HepG2 (cell line): ENCODE results near the gene ATP4A. TPM values are rescaled to one million over a fixed set of nuclear protein-coding genes. Genes with fewer than 3 reads are reported as not detected.

Experiments
- ATAC-seq: fragments of 200-7000 bp; cut with Tn5 transposase; 3 replicates; pipeline ENCODE4 v1.9.1; 2020; ENCODE audit warnings: mild to moderate bottlenecking, moderate library complexity
- BruUV-seq: library from RNA; stranded (reverse); fragments of 400-500 nt; replicated peaks from 2 replicates; lab custom pipeline; 2021; lab: Mats Ljungman, UMichigan
- CTCF ChIA-PET: fragments of 300-600 bp; formaldehyde crosslinking; extraction: SDS; loops from one replicate; lab custom pipeline; 2021; ENCODE audit warnings: low total read pairs, inconsistent platforms, low intra/inter-chr PET ratio; lab: Yijun Ruan, JAX
- POLR2A ChIA-PET: fragments of 350-600 bp; sonication (Branson Sonifier 250); formaldehyde crosslinking; loops from one replicate; lab custom pipeline; 2020; ENCODE audit warnings: antibody characterized with exemption, inconsistent platforms; lab: Yijun Ruan, JAX
- DNase-seq: peaks from one replicate; pipeline ENCODE4 v3.0.0-alpha.2; 2015; ENCODE audit warnings: low spot score
- FAIRE-seq: peaks from 3 replicates; lab custom pipeline; 2011; peaks lifted over from hg19 to GRCh38; lab: Jason Lieb, UNC
- H2AFZ ChIP-seq: one replicate; pipeline ENCODE4 v1.6.1; 2011; ENCODE audit warnings: low read length, inconsistent platforms
- H3K27ac ChIP-seq: fragments of 300-600 bp; 3 replicates; pipeline ENCODE4 v1.8.0; 2011; ENCODE audit warnings: mixed run types, mild to moderate bottlenecking, mixed read lengths, low read length, inconsistent platforms; ENCODE audit not compliant: insufficient read depth; ENCODE audit errors: extremely low read length
- H3K27me3 ChIP-seq, 2 experiments: fragments of 200-600 bp in 1 of 2; 2 replicates in 1 of 2; 3 replicates in 1 of 2; pipeline versions ENCODE4 v1.6.0 to v1.8.0; 2011; ENCODE audit warnings: low read length in 2 of 2, mild to moderate bottlenecking in 2 of 2, moderate library complexity in 2 of 2, inconsistent platforms in 1 of 2; ENCODE audit not compliant: insufficient read depth in 2 of 2, control insufficient read depth in 1 of 2
- H3K36me3 ChIP-seq, 2 experiments: fragments of 200-600 bp in 1 of 2; replicated peaks in 1 of 2; 2 replicates in 1 of 2; 3 replicates in 1 of 2; pipeline versions ENCODE4 v1.5.1 to v1.8.0; 2011; ENCODE audit warnings: low read length in 2 of 2, inconsistent platforms in 1 of 2; ENCODE audit not compliant: insufficient read depth in 2 of 2, control insufficient read depth in 1 of 2
- H3K4me1 ChIP-seq: 2 replicates; pipeline ENCODE4 v1.5.1; 2012; ENCODE audit warnings: low read length, inconsistent platforms; ENCODE audit not compliant: insufficient read depth
- H3K4me2 ChIP-seq: 2 replicates; pipeline ENCODE4 v1.6.0; 2011; ENCODE audit warnings: low read depth, low read length, inconsistent platforms
- H3K4me3 ChIP-seq, 3 experiments: fragments of 200-600 bp in 1 of 3; sonication (generic), shearing (Covaris generic) in 1 of 3; replicated peaks in 1 of 3; 2 replicates each; pipeline ENCODE4 v1.5.1; 2011 to 2016; ENCODE audit warnings: low read length in 3 of 3, inconsistent platforms in 2 of 3, low read depth in 2 of 3, mild to moderate bottlenecking in 2 of 3, control low read depth in 1 of 3, mixed read lengths in 1 of 3; ENCODE audit not compliant: insufficient read depth in 1 of 3
- H3K79me2 ChIP-seq: one replicate; pipeline ENCODE4 v1.6.1; 2011; ENCODE audit warnings: low read length, inconsistent platforms; ENCODE audit not compliant: insufficient read depth
- H3K9ac ChIP-seq: 2 replicates; pipeline ENCODE4 v1.6.0; 2011; ENCODE audit warnings: mild to moderate bottlenecking, low read depth, low read length, inconsistent platforms; ENCODE audit not compliant: insufficient read depth
- H3K9me3 ChIP-seq: 2 replicates; pipeline ENCODE4 v1.5.1; 2012; ENCODE audit warnings: mild to moderate bottlenecking, low read length
- H4K20me1 ChIP-seq: 2 replicates; pipeline ENCODE4 v1.6.0; 2011; ENCODE audit warnings: inconsistent platforms, mild to moderate bottlenecking, low read length, moderate library complexity; ENCODE audit not compliant: insufficient read depth
- AGO1 ChIP-seq: fragments of 200-400 bp; formaldehyde crosslinking; IDR thresholded peaks from 2 replicates; pipeline ENCODE4 v1.6.1; 2017; ENCODE audit warnings: mild to moderate bottlenecking, low read depth, low read length, moderate library complexity; ENCODE audit not compliant: poor library complexity, severe bottlenecking
- ARNTL ChIP-seq: sonication (generic); formaldehyde crosslinking; IDR thresholded peaks from 2 replicates; pipeline ENCODE4 v1.4.0; 2020; ENCODE audit warnings: mild to moderate bottlenecking, missing genetic modification reagents
- GATAD1 ChIP-seq: IDR thresholded peaks from 2 replicates; pipeline ENCODE4 v1.6.1; 2016; ENCODE audit warnings: missing genetic modification reagents, missing compliant biosample characterization
- MAF1 ChIP-seq: sonication (generic); formaldehyde crosslinking; IDR thresholded peaks from 2 replicates; pipeline ENCODE4 v1.5.0; 2020; ENCODE audit warnings: missing genetic modification reagents, borderline replicate concordance
- REPIN1 ChIP-seq: sonication (generic); formaldehyde crosslinking; IDR thresholded peaks from 2 replicates; pipeline ENCODE4 v1.8.0; 2022; ENCODE audit warnings: missing genetic modification reagents, low read depth, mild to moderate bottlenecking, borderline replicate concordance
- SAP130 ChIP-seq: IDR thresholded peaks from 2 replicates; pipeline ENCODE4 v1.6.1; 2016; ENCODE audit warnings: low read depth
- SMC3 ChIP-seq: IDR thresholded peaks from 2 replicates; pipeline ENCODE4 v1.6.1; 2011; ENCODE audit warnings: low read length, improper control_type of control experiment
- STAG1 ChIP-seq: sonication (generic); formaldehyde crosslinking; IDR thresholded peaks from 2 replicates; pipeline ENCODE4 v1.4.0; 2020; ENCODE audit warnings: missing genetic modification reagents
- WIZ ChIP-seq: sonication (generic); formaldehyde crosslinking; IDR thresholded peaks from 2 replicates; pipeline ENCODE4 v1.5.1; 2020; ENCODE audit warnings: mild to moderate bottlenecking, missing genetic modification reagents
- ZFAT ChIP-seq: sonication (generic); formaldehyde crosslinking; conservative IDR thresholded peaks from 2 replicates; pipeline ENCODE4 v1.8.1; 2023; ENCODE audit warnings: missing genetic modification reagents, inconsistent platforms
- ZMYM4 ChIP-seq: sonication (generic); formaldehyde crosslinking; IDR thresholded peaks from 2 replicates; pipeline ENCODE4 v1.8.1; 2023; ENCODE audit warnings: mild to moderate bottlenecking, missing genetic modification reagents
- ZNF34 ChIP-seq: sonication (generic); formaldehyde crosslinking; IDR thresholded peaks from 2 replicates; pipeline ENCODE4 v1.4.0; 2020; ENCODE audit warnings: mild to moderate bottlenecking, missing genetic modification reagents, borderline replicate concordance
- ZNF75D ChIP-seq: sonication (generic); formaldehyde crosslinking; IDR thresholded peaks from 2 replicates; pipeline ENCODE4 v1.8.1; 2023; ENCODE audit warnings: missing genetic modification reagents, mild to moderate bottlenecking, borderline replicate concordance
- WGBS: methylation state at CpG from one replicate; pipeline ENCODE4 v1.1.6; 2017; ENCODE audit warnings: low lambda C conversion rate; 5-methylcytosine and 5-hydroxymethylcytosine counted together
- in situ Hi-C: cut with HindIII; loops from 2 replicates; pipeline ENCODE4 v1.10.0; 2017; ENCODE audit warnings: low pct_unique_long_range_greater_than_20kb; ENCODE audit not compliant: extremely low pct_ligation_motif_present
- intact Hi-C: fragments of 100-400 bp; cut with micrococcal nuclease; formaldehyde crosslinking; loops from one replicate; pipeline ENCODE4 v1.10.0; 2022; ENCODE audit not compliant: unreplicated experiment
- polyA plus RNA-seq, 8 experiments: library from polyadenylated mRNA; depleted of rRNA in 3 of 8; stranded (reverse) in 7 of 8; unstranded in 1 of 8; fragments of >200 nt; fragmentation: Illumina TruSeq in 4 of 8; extraction: Trizol in 4 of 8; gene quantifications; 2 replicates each; pipeline versions ENCODE4 v1.2.1 to v1.2.3, GENCODE V29; 2011 to 2016; ENCODE audit warnings: low read depth in 4 of 8, missing spikeins in 1 of 8, mixed read lengths in 1 of 8; ENCODE audit not compliant: insufficient read depth in 1 of 8
- total RNA-seq, 5 experiments: library from RNA; depleted of rRNA; stranded (reverse); fragments of >200 nt; fragmentation: Illumina TruSeq; extraction: Trizol; gene quantifications; 2 replicates each; pipeline ENCODE4 v1.2.3, GENCODE V29; 2016; ENCODE audit warnings: low read depth in 1 of 5
- TF ChIP-seq, protein P1 (sequence below): IDR thresholded peaks from 2 replicates; pipeline ENCODE4 v1.4.0; 2020; ENCODE audit warnings: mild to moderate bottlenecking, missing genetic modification reagents
- TF ChIP-seq, protein P2 (sequence below): IDR thresholded peaks from 2 replicates; pipeline ENCODE4 v1.6.1; 2016; ENCODE audit warnings: low read depth, borderline replicate concordance
- TF ChIP-seq, protein P3 (sequence below): sonication (generic); formaldehyde crosslinking; IDR thresholded peaks from 2 replicates; pipeline ENCODE4 v1.8.1; 2023; ENCODE audit warnings: mild to moderate bottlenecking, missing genetic modification reagents, borderline replicate concordance
- TF ChIP-seq, protein P4 (sequence below), 2 experiments: fragments of 450-650 bp in 1 of 2; sonication (generic) in 1 of 2; formaldehyde crosslinking; IDR thresholded peaks; 2 replicates each; pipeline versions ENCODE4 v1.5.0 to v1.8.0; 2020 to 2022; ENCODE audit warnings: mild to moderate bottlenecking in 1 of 2, missing genetic modification reagents in 1 of 2

ATP4A gene
- total and polyA plus RNA-seq, 2 of the 13 experiments (the other 11 are each of a cell fraction or from before 2014, with no cell fraction given): 0.08 to 0.11 TPM

DNA sequence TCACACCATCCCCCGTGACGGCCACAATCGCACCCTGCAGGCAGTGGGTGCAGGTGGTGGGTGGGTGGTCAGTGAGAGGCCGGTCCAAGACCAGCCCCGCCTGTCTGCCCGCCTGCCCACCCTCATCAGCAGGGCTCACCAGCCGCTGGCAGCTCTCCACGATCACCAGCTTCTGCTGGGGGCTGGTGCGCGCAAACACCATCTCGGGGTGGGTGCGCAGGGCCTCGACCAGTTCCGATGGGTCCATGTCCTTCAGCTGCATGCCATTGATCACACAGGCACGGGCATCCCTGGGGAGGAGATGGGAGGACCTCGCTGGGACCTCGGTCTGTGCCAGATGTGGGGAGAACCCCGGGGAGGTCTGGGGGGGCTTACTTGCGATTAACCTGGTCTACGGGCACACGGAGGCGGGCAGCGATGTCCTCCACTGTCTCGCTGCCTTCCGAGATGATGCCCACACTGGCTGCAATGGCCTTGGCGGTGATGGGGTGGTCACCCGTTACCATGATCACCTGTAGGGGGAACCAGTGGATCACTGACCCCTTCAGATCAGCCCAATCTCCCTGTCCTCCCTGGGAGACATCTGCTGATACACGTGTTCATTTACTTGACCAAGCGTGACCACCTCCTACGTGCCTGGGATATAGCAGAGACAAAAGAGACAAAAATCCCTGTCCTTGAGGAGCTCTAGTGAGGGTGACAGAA, 8.0 kb downstream of the ATP4A start:
- peak; percentile 56 for DNase-seq
- no peak overlapping the region for H2AFZ ChIP-seq
- 30% methylated on average over 7 of the region's 30 CpGs for WGBS
- TF ChIP-seq ZFAT (CRISPR knock-in tag) (no peak), SAP130 (CRISPR knock-in tag) (0 out of 2 replicates have a peak, but pooled peaks have one; percentile 42), MAF1 (CRISPR knock-in tag) (no peak), ZNF34 (CRISPR knock-in tag) (no peak), WIZ (CRISPR knock-in tag) (no peak), STAG1 (peak; percentile 92), SMC3 (peak; percentile 67), REPIN1 (CRISPR knock-in tag) (peak; percentile 50; the same call in 1 of the 2 replicates), AGO1 (no peak), ZMYM4 (CRISPR knock-in tag) (0 out of 2 replicates have a peak, but pooled peaks have one; percentile 13), GATAD1 (0 out of 2 replicates have a peak, but pooled peaks have one; percentile 33), ZNF75D (CRISPR knock-in tag) (no peak), ARNTL (CRISPR knock-in tag) (peak; percentile 86; the same call in 1 of the 2 replicates)
- TF ChIP-seq, protein P1, sequence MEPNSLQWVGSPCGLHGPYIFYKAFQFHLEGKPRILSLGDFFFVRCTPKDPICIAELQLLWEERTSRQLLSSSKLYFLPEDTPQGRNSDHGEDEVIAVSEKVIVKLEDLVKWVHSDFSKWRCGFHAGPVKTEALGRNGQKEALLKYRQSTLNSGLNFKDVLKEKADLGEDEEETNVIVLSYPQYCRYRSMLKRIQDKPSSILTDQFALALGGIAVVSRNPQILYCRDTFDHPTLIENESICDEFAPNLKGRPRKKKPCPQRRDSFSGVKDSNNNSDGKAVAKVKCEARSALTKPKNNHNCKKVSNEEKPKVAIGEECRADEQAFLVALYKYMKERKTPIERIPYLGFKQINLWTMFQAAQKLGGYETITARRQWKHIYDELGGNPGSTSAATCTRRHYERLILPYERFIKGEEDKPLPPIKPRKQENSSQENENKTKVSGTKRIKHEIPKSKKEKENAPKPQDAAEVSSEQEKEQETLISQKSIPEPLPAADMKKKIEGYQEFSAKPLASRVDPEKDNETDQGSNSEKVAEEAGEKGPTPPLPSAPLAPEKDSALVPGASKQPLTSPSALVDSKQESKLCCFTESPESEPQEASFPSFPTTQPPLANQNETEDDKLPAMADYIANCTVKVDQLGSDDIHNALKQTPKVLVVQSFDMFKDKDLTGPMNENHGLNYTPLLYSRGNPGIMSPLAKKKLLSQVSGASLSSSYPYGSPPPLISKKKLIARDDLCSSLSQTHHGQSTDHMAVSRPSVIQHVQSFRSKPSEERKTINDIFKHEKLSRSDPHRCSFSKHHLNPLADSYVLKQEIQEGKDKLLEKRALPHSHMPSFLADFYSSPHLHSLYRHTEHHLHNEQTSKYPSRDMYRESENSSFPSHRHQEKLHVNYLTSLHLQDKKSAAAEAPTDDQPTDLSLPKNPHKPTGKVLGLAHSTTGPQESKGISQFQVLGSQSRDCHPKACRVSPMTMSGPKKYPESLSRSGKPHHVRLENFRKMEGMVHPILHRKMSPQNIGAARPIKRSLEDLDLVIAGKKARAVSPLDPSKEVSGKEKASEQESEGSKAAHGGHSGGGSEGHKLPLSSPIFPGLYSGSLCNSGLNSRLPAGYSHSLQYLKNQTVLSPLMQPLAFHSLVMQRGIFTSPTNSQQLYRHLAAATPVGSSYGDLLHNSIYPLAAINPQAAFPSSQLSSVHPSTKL (CRISPR knock-in tag): 0 out of 2 replicates have a peak, but pooled peaks have one; percentile 30
- TF ChIP-seq, protein P2, sequence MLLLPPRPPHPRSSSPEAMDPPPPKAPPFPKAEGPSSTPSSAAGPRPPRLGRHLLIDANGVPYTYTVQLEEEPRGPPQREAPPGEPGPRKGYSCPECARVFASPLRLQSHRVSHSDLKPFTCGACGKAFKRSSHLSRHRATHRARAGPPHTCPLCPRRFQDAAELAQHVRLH (CRISPR knock-in tag): 0 out of 2 replicates have a peak, but pooled peaks have one; percentile 52
- TF ChIP-seq, protein P3, sequence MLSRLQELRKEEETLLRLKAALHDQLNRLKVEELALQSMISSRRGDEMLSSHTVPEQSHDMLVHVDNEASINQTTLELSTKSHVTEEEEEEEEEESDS (CRISPR knock-in tag): no peak
- TF ChIP-seq, protein P4, sequence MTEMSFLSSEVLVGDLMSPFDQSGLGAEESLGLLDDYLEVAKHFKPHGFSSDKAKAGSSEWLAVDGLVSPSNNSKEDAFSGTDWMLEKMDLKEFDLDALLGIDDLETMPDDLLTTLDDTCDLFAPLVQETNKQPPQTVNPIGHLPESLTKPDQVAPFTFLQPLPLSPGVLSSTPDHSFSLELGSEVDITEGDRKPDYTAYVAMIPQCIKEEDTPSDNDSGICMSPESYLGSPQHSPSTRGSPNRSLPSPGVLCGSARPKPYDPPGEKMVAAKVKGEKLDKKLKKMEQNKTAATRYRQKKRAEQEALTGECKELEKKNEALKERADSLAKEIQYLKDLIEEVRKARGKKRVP (CRISPR knock-in tag; IDR thresholded peaks at IDR 0.05): 0 out of 4 replicates have a peak, but pooled peaks of 1 of the 2 experiments have one; percentile 18

More for the DNA sequence above, 8.0 kb downstream of the ATP4A start:
- BruUV-seq: no TSS peak
- ChIA-PET CTCF (interaction anchor here (0.9 to 2.1 kb wide), 5 partner anchors 37 to 161 kb away, joined by 3 to 10 read pairs (median 5); partner anchors contain the start of gene KMT2B), POLR2A (no interaction called here)
- FAIRE-seq (peak; percentile 87), ATAC-seq (peak; percentile 62)
- intact Hi-C loops: loop anchor here (5.0 to 10.0 kb wide), 3 partner anchors 37 to 89 kb away; partner anchors contain the start of genes COX6B1, ETV2 and HAUS5
- no peaks in the 10 kb centered on the region for H3K36me3 ChIP-seq
- no peak overlapping the region for H3K27ac ChIP-seq
- H3K4me1 ChIP-seq: peaks cover 37% of the 10 kb centered on the region
- H3K27me3 ChIP-seq: peaks cover 1 to 37% of the 10 kb centered on the region in 2 experiments; a peak in 3 of 5 replicates
- in situ Hi-C loops: loop anchor here (5.0 kb wide), 1 partner anchor 37 kb away; no protein-coding TSS in a partner anchor
- no peak overlapping the region for H3K9ac ChIP-seq
- H3K79me2 ChIP-seq: no peaks in the 10 kb centered on the region
- no peaks in the 10 kb centered on the region for H4K20me1 ChIP-seq
- H3K9me3 ChIP-seq: no peaks in the 10 kb centered on the region
- H3K4me3 ChIP-seq: no peak overlapping the region
- H3K4me2 ChIP-seq: no peak overlapping the region
